NCI-H1105 treated with DMSO at 0.1 percent for 48 hours (cell line): ENCODE measurements around the gene C5orf15.
A peak's percentile ranks its signal among the peaks of the same experiment; 100 is the strongest.

ENCODE experiments used
- DNase-seq: peaks from one replicate; lab custom pipeline; 2025; lab: John Stamatoyannopoulos, UW

The C5orf15 gene

GRCh38 chr5:133921069-133921468 is 47.4 kb downstream of the C5orf15 start:
- DNase-seq = no peak

DNA sequence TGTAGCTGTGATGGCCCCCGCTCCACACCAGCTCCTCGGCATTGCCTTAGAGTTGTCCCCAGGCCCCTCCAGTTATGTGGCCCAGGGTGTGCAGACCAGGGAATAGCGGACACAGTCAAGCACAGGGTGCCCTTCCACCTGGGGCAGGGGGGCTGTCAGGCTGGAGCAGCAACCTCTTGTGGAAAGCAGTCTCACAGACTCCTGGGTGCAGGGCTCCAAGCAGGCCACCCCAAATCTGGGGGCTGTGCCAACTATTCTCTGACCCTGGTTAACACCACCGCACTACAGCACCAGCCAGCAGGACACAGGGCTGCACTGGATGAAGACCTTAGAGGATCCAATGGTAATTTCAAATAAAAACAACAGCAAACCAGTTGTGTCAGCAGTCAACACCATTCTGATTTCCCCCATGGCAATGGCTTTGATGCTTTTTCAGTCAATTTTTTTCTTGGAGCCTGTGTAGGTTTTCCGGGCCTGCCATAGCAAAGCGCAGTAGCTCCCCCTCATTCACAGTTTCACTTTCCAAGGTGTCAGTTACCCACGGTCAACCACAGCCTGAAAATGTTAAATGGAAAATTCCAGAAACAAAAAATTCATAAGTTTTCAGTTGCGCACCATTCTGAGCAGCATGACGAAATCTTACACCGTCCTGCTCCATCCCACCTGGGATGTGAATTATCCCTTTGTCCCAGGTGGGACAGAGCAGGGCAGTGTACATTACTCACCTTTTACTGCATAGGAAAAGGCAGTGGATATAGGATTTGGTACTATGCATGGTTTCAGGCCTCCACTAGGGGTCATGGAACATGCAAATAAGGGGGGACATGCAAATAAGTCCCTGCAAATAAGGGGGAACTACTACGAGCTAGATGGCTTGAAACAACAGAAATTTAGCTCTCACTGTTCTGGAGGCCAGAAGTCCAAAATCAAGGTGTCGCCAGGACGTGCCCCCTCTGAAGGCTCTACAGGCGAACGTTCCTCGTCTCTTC is 49.0 kb downstream of the C5orf15 start:
- DNase-seq = no peak

DNA sequence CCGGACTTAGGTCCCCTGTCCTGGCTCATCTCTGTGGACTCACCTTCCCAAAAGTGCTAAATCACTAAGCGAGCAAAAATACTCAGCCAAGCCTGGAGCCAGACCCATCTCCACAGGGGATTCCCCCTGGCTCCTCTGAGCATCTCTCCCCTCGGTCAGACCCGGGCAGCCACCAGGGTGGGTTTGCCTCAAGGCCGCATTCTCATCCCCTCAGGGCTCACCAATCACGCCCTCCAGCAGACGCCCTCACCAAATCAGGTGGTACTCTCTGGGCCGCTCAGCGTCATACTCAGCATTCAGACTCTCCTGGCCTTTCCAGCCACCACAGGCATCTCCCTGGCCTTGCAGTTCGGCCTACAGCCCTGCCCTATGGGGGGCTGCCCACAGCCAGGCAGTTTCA is 49.7 kb downstream of the C5orf15 start:
- DNase-seq = no peak

GRCh38 chr5:133918316-133918715 is 50.1 kb downstream of the C5orf15 start:
- DNase-seq = no peak

DNA sequence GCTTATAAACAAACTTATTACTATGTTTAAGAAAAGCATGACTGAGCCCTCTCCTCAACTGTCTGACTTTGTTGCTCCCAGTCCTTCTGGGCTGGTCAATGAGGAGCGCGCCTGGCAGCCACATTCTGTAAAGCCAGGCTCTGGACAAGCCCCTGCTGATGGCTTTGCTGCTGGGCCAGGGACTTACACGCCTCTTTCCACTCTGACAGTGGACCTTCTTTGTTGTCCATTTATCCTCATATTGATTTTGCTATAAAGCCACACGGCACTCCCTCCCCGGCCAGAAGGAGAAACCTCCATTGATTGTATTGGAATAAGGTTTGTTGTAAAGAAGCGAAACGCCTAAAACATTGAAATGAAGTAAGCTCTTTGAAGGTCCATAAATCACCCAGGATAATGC is 50.6 kb downstream of the C5orf15 start:
- no peak for DNase-seq

DNA sequence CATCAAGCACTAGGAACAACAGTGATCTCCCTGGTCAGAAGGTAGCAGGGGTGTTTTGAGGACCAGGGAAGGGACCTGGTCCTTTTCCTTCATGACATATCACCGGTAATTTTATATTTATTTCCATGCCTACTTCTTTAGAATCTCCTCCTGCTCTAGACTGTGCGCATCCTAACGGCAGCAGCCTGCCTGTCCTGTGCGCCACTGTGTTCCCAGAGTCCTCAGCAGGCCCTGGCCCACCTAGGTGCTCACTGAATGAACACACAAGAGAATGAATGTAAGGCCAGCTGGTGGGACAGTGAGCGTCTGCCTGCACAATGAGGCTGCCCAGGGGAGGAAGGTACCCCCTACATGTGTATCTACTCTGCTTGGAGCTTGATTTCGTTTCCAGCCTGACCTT is 51.5 kb downstream of the C5orf15 start:
- no peak for DNase-seq

DNA sequence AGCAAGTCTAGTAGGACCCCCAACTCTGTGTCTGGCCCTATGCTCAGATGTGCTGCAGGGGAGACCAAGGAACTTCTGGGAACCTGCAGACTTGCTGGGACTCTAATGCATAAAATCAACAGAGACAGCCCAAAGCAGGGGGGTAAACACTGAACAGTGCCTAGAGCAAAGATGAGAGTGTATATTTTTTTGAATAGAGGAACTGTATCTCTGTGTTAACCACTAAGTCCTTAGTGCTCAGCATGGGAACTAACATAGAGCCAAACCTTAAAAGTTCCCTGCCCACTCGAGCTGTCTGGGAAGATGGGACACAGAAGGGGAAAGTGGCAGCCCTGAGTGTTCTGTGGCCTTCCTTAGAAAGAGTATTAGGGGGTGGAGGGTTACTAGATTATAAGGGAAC is 51.9 kb downstream of the C5orf15 start:
- no peak for DNase-seq

- no peak for DNase-seq
These were observed 54.0 kb downstream of the C5orf15 start for GRCh38 chr5:133914434-133914833.

DNA sequence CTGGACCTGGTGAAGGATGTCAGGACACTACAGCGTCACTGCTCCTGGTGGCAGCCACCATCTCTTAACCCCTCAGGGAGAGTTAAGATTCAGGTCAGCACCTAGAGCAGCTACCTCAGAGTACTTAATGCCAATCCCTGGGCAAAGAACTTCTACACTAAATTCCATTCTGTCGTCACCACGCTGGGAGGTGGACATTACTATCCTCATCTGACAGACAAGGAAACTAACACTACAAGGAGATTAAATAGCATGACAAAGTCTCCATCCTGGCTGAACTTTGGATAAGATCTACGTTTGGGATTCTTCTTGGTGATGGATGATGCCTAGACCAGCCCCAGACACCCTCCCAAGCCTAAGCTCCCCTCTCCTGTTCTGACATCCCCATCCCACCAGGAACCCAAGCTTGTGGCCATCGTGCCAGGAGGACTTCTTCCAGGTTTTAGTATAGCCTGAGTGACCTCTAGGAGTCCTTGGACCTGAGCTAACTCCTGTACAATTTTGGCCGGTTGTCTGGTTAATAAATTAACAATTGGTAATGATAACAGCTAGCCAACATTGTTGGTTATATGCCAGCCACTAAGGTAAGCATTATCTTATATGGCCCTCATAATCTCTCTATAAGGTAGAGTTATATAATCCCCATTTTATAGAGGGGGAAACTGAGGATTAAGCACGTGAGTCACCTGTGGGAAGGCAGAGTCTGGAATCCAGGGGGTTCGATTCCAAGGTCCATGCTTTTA is 54.8 kb downstream of the C5orf15 start:
- DNase-seq = no peak

DNA sequence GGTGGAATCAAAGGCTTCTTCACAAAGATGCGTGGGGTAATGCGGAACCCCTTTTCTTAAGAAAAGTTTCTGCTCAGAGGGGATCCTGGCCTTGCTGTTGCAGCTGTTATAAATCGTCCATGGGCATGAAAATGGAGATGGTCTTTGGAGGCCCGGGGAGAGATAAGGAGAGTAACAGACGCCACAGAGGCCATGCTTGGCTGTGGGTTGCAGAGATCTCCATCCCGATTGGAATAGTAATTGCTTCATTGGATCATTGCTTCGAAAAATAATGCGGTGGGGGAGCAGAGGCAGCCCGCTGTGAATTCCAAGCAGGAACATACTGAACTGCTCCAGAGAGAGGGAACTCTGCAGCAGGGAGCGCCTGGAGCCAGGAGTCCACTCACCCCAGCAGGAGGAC is 55.5 kb downstream of the C5orf15 start:
- no peak for DNase-seq

GRCh38 chr5:133910571-133910970 is 57.9 kb downstream of the C5orf15 start:
- DNase-seq = no peak

- DNase-seq = no peak
These were observed 58.8 kb downstream of the C5orf15 start for GRCh38 chr5:133909603-133910002.

DNA sequence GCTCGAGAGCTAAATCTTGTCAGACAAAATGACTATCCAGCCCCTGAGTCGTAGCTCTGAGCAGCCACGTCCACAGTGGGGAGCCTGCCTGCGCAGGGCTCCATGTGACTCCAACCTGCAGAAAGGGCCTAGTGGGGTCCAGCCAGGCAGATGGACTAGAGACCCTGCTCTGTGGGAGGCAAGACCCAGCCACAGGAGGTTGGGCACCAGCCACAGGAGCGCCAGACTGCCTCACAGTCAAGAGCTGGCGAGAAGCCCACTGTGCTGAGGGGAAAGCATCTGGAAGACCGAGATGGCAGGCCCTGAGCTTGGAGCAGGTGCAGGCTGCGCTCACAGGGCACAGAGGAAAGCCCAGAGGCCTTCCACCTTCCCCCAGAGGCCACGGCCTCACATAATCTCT is 61.4 kb downstream of the C5orf15 start:
- peak; percentile 29 for DNase-seq

GRCh38 chr5:133906303-133906702 is 62.1 kb downstream of the C5orf15 start:
- no peak for DNase-seq
